Astrocyte (in vitro differentiated cells and primary cell): ENCODE measurements around the gene MSRB2.

Source experiments
- CTCF ChIP-seq: IDR thresholded peaks from 2 replicates; pipeline ENCODE4 v1.5.1; 2011; ENCODE audit warnings: low read depth, mild to moderate bottlenecking, inconsistent platforms, low read length, moderate library complexity; ENCODE audit not compliant: insufficient read depth
- EZH2 ChIP-seq: IDR thresholded peaks from 2 replicates; pipeline ENCODE4 v1.6.1; 2012; ENCODE audit warnings: mild to moderate bottlenecking, low read length, inconsistent platforms; ENCODE audit not compliant: insufficient read depth

- TF ChIP-seq CTCF (no peak), EZH2 (no peak)
Observed at GRCh38 chr10:23047201-23048050, 48.0 kb upstream of the MSRB2 start.
